H9 (cell line): ENCODE results near the gene NEIL1. TPM values are rescaled to one million over a fixed set of nuclear protein-coding genes. Genes with fewer than 3 reads are reported as not detected.
"Not testable (repeated sequence)": the region's sequence is repeated elsewhere in the genome, so short reads cannot be mapped to it uniquely, and the experiment has no call there.

Experiments used
- DNase-seq: peaks from one replicate; pipeline ENCODE4 v3.0.0-alpha.2; 2017
- H2AFZ ChIP-seq: one replicate; pipeline ENCODE4 v1.6.1; 2013; ENCODE audit warnings: mild to moderate bottlenecking, low read length, control low read depth, moderate library complexity
- H2AK5ac ChIP-seq: 2 replicates; pipeline ENCODE4 v1.6.1; 2013; ENCODE audit warnings: low read length, control low read depth, mixed read lengths; ENCODE audit not compliant: insufficient read length
- H2BK120ac ChIP-seq: one replicate; pipeline ENCODE4 v1.6.1; 2013; ENCODE audit warnings: low read depth, mild to moderate bottlenecking, low read length, control low read depth, inconsistent platforms; ENCODE audit not compliant: poor library complexity, severe bottlenecking
- H2BK12ac ChIP-seq: 2 replicates; pipeline ENCODE4 v1.6.1; 2013; ENCODE audit warnings: low read length, control low read depth, mixed read lengths, low read depth; ENCODE audit not compliant: insufficient read length
- H2BK15ac ChIP-seq: 2 replicates; pipeline ENCODE4 v1.6.1; 2013; ENCODE audit warnings: low read depth, low read length, control low read depth
- H2BK20ac ChIP-seq: one replicate; pipeline ENCODE4 v1.6.1; 2013; ENCODE audit warnings: low read depth, mild to moderate bottlenecking, low read length, control low read depth, inconsistent platforms; ENCODE audit not compliant: poor library complexity, severe bottlenecking
- H2BK5ac ChIP-seq: 2 replicates; pipeline ENCODE4 v1.6.1; 2013; ENCODE audit warnings: low read length, control low read depth, mixed read lengths; ENCODE audit not compliant: insufficient read length
- H3K14ac ChIP-seq: 2 replicates; pipeline ENCODE4 v1.6.1; 2013; ENCODE audit warnings: low read length, control low read depth; ENCODE audit not compliant: insufficient read depth
- H3K18ac ChIP-seq: 2 replicates; pipeline ENCODE4 v1.6.1; 2013; ENCODE audit warnings: low read depth, mild to moderate bottlenecking, mixed read lengths, low read length, control low read depth; ENCODE audit not compliant: insufficient read length
- H3K23ac ChIP-seq: 2 replicates; pipeline ENCODE4 v1.6.1; 2013; ENCODE audit warnings: low read length, control low read depth, mixed read lengths, low read depth; ENCODE audit not compliant: insufficient read length
- H3K23me2 ChIP-seq: 2 replicates; pipeline ENCODE4 v1.6.1; 2013; ENCODE audit warnings: low read depth, mild to moderate bottlenecking, mixed read lengths, low read length, control low read depth; ENCODE audit not compliant: insufficient read length, poor library complexity, severe bottlenecking
- H3K27ac ChIP-seq: 2 replicates; pipeline ENCODE4 v1.5.1; 2013; ENCODE audit warnings: low read length, control low read depth, mixed read lengths, low read depth; ENCODE audit not compliant: insufficient read length
- H3K27me3 ChIP-seq: 2 replicates; pipeline ENCODE4 v1.6.1; 2013; ENCODE audit warnings: low read length, control low read depth, inconsistent platforms; ENCODE audit not compliant: insufficient read depth
- H3K4ac ChIP-seq: 2 replicates; pipeline ENCODE4 v1.6.1; 2013; ENCODE audit warnings: low read depth, mild to moderate bottlenecking, control low read depth, inconsistent platforms, low read length, moderate library complexity
- H3K4me1 ChIP-seq: 2 replicates; pipeline ENCODE4 v1.6.1; 2013; ENCODE audit warnings: low read length, control low read depth, inconsistent platforms; ENCODE audit not compliant: insufficient read depth
- H3K4me2 ChIP-seq: 2 replicates; pipeline ENCODE4 v1.6.1; 2013; ENCODE audit warnings: low read length, control low read depth, mixed read lengths; ENCODE audit not compliant: insufficient read length, insufficient read depth
- H3K56ac ChIP-seq: 2 replicates; pipeline ENCODE4 v1.6.1; 2013; ENCODE audit warnings: low read depth, mild to moderate bottlenecking, mixed read lengths, low read length, control low read depth; ENCODE audit not compliant: insufficient read length
- H3K79me1 ChIP-seq: 2 replicates; pipeline ENCODE4 v1.6.1; 2013; ENCODE audit warnings: low read depth, mild to moderate bottlenecking, moderate library complexity, low read length, control low read depth, inconsistent platforms; ENCODE audit not compliant: insufficient read depth, poor library complexity, severe bottlenecking
- H3K79me2 ChIP-seq: 2 replicates; pipeline ENCODE4 v1.6.1; 2013; ENCODE audit warnings: low read length, control low read depth, inconsistent platforms; ENCODE audit not compliant: insufficient read depth
- H3K9ac ChIP-seq: 2 replicates; pipeline ENCODE4 v1.6.1; 2013; ENCODE audit warnings: low read length, control low read depth, mixed read lengths; ENCODE audit not compliant: insufficient read length; ENCODE audit errors: extremely low read depth
- H3K9me3 ChIP-seq: one replicate; pipeline ENCODE4 v1.6.1; 2013; ENCODE audit warnings: low read depth, low read length, inconsistent platforms; ENCODE audit not compliant: control insufficient read depth
- H3T11ph ChIP-seq: one replicate; pipeline ENCODE4 v1.6.1; 2013; ENCODE audit warnings: mild to moderate bottlenecking, low read length, control low read depth, inconsistent platforms
- H4K20me1 ChIP-seq: one replicate; pipeline ENCODE4 v1.6.1; 2013; ENCODE audit not compliant: control insufficient read depth, insufficient read length, insufficient read depth
- H4K5ac ChIP-seq: 2 replicates; pipeline ENCODE4 v1.6.1; 2013; ENCODE audit warnings: low read depth, mild to moderate bottlenecking, mixed read lengths, low read length, control low read depth; ENCODE audit not compliant: insufficient read length
- H4K8ac ChIP-seq: replicated peaks from 2 replicates; pipeline ENCODE4 v1.6.1; 2013; ENCODE audit warnings: low read length, control low read depth, mixed read lengths, low read depth; ENCODE audit not compliant: insufficient read length
- H4K91ac ChIP-seq: 2 replicates; pipeline ENCODE4 v1.6.1; 2013; ENCODE audit warnings: low read depth, mild to moderate bottlenecking, moderate library complexity, mixed read lengths, low read length, control low read depth; ENCODE audit not compliant: insufficient read length
- H3K27ac Mint-ChIP-seq, 3 experiments: 2 replicates in 2 of 3; 3 replicates in 1 of 3; pipeline ENCODE4 v1.8.0; 2020 to 2021; ENCODE audit warnings: mixed read lengths in 3 of 3, mild to moderate bottlenecking in 1 of 3, moderate library complexity in 1 of 3
- H3K27me3 Mint-ChIP-seq: 2 replicates; pipeline ENCODE4 v1.8.0; 2021; ENCODE audit warnings: low read depth, mild to moderate bottlenecking, moderate library complexity, mixed read lengths
- H3K36me3 Mint-ChIP-seq, 3 experiments: 2 replicates in 2 of 3; 3 replicates in 1 of 3; pipeline ENCODE4 v1.8.0; 2020 to 2021; ENCODE audit warnings: low read depth in 3 of 3, mixed read lengths in 3 of 3; ENCODE audit not compliant: insufficient read depth in 1 of 3
- H3K4me1 Mint-ChIP-seq, 2 experiments: 2 replicates each; pipeline ENCODE4 v1.8.0; 2020; ENCODE audit warnings: mixed read lengths in 2 of 2
- H3K4me3 Mint-ChIP-seq, 2 experiments: 2 replicates in 1 of 2; 3 replicates in 1 of 2; pipeline ENCODE4 v1.8.0; 2020 to 2021; ENCODE audit warnings: mild to moderate bottlenecking in 2 of 2, mixed read lengths in 2 of 2, moderate library complexity in 1 of 2
- H3K9me3 Mint-ChIP-seq, 2 experiments: 2 replicates in 1 of 2; 3 replicates in 1 of 2; pipeline ENCODE4 v1.8.0; 2020; ENCODE audit warnings: mild to moderate bottlenecking in 2 of 2, mixed read lengths in 2 of 2, moderate library complexity in 1 of 2
- WGBS: extraction: QIAGEN DNeasy Blood & Tissue Kit; methylation state at CpG from one replicate; pipeline ENCODE4 v1.1.7; 2013; ENCODE audit warnings: missing lambda C conversion rate, low lambda C conversion rate, mixed read lengths; ENCODE audit not compliant: insufficient read length; ENCODE audit errors: extremely low coverage; 5-methylcytosine and 5-hydroxymethylcytosine counted together
- total RNA-seq: library from RNA; stranded (reverse); gene quantifications from 2 replicates; pipeline ENCODE4 v1.2.1, GENCODE V29; 2021
- TF ChIP-seq, protein P1 (sequence below): fragments of 200-600 bp; sonication (generic); conservative IDR thresholded peaks from 3 replicates; pipeline ENCODE4 v1.8.0; 2021; ENCODE audit warnings: antibody characterized with exemption, mild to moderate bottlenecking

Gene NEIL1
- total RNA-seq, 1 experiment from 2014 or later = 16.5 TPM

DNA sequence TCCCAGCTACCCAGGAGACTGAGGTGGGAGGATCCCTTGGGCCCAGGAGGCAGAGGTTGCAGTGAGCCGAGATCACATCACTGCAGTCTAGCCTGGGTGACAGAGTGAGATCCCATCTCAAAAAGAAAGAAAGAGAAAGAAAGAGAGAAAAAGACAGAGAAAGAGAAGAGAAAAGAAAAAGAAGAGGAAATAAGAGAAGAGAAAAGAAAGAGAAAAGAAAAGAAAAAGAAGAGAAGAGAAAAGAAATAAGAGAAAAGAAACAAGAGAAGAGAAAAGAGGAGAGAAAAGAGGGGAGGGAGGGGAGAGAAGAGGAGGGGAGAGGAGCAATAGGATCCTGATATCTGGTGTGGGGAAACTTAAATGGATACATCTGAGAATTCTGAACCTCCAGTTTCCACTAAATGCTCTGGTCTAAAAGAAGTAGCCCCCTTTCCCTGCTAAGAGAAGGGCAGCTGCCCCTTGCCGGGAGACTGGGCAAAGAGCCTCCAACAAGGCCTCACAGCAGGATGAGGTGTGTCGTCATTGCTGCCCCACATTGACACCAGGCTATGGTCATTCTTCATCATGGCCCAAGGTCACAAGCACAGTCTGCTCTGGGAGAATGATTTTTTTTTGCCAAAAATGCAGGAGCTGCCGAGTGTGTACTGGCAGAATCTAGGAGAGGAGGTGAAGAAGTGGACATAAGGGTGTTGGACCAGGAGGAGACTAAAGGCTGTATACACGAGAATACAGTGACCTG lies 32.1 kb upstream of the NEIL1 start:
- no peak overlapping the region for H3K27ac ChIP-seq
- no peaks in the 10 kb centered on the region for H3K79me1 ChIP-seq
- H2AK5ac ChIP-seq = no peak overlapping the region
- H3K4me2 ChIP-seq = no peak overlapping the region
- H3K9ac ChIP-seq = no peak overlapping the region
- no peaks in the 10 kb centered on the region for H3K4me1 Mint-ChIP-seq
- H3K27me3 ChIP-seq = no peaks in the 10 kb centered on the region
- no peak for DNase-seq
- no peaks in the 10 kb centered on the region for H3K9me3 ChIP-seq
- no peak overlapping the region for H3T11ph ChIP-seq
- no peak overlapping the region for H2AFZ ChIP-seq
- TF ChIP-seq, protein P1, sequence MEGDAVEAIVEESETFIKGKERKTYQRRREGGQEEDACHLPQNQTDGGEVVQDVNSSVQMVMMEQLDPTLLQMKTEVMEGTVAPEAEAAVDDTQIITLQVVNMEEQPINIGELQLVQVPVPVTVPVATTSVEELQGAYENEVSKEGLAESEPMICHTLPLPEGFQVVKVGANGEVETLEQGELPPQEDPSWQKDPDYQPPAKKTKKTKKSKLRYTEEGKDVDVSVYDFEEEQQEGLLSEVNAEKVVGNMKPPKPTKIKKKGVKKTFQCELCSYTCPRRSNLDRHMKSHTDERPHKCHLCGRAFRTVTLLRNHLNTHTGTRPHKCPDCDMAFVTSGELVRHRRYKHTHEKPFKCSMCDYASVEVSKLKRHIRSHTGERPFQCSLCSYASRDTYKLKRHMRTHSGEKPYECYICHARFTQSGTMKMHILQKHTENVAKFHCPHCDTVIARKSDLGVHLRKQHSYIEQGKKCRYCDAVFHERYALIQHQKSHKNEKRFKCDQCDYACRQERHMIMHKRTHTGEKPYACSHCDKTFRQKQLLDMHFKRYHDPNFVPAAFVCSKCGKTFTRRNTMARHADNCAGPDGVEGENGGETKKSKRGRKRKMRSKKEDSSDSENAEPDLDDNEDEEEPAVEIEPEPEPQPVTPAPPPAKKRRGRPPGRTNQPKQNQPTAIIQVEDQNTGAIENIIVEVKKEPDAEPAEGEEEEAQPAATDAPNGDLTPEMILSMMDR = no peak
- H4K8ac ChIP-seq = no peak overlapping the region
- no peak overlapping the region for H4K5ac ChIP-seq
- no peaks in the 10 kb centered on the region for H3K9me3 Mint-ChIP-seq
- no peaks in the 10 kb centered on the region for H3K23me2 ChIP-seq
- no peaks in the 10 kb centered on the region for H3K4me1 ChIP-seq
- H3K56ac ChIP-seq = no peak overlapping the region
- no peak overlapping the region for H2BK5ac ChIP-seq
- no peaks in the 10 kb centered on the region for H4K20me1 ChIP-seq
- H3K27ac Mint-ChIP-seq = no peak overlapping the region
- H3K4me3 Mint-ChIP-seq = no peak overlapping the region
- H3K36me3 Mint-ChIP-seq = no peaks in the 10 kb centered on the region
- no peak overlapping the region for H2BK20ac ChIP-seq
- no CpG with 5 or more reads among the region's 5 CpGs for WGBS
- H3K18ac ChIP-seq = no peak overlapping the region
- H4K91ac ChIP-seq = no peak overlapping the region
- no peaks in the 10 kb centered on the region for H3K79me2 ChIP-seq
- no peak overlapping the region for H3K14ac ChIP-seq
- H2BK12ac ChIP-seq = no peak overlapping the region
- no peak overlapping the region for H2BK120ac ChIP-seq
- no peak overlapping the region for H3K23ac ChIP-seq
- H2BK15ac ChIP-seq = no peak overlapping the region
- H3K27me3 Mint-ChIP-seq = peaks cover 17% of the 10 kb centered on the region
- no peak overlapping the region for H3K4ac ChIP-seq

DNA sequence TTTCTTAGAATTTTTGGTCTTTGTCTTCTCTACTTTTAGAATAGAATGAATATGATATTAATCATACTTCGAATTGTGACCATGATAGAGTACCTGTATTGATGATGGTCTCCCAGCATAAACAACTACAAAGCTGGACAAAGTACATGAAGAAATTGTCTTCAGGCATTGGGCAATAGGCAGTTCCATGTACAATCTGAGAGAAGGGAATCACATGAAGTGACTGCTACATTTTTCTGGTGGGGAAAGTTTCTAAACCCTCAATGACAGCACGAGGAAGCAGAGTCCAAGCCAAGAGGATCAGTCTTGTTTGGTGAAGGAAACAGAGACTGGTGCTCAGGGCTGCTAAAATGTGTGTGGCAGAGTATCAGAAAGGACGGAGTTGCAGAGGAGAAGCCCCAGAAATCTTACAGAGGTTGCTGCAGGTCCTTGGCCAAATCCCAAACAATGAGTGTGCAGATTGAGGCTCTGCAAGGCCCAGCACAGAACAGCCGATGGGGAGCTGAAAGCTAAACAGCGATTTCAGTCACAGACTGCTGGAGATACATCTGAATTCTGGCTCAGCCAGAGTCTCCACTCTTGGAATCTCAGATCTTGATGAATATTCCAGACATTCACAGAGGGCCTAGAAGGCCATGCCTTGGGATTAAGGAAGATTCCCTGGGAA lies 27.5 kb upstream of the NEIL1 start:
- not testable (repeated sequence) for H3T11ph ChIP-seq, H2BK12ac ChIP-seq, H3K56ac ChIP-seq, H3K4ac ChIP-seq, H2BK120ac ChIP-seq, H2BK15ac ChIP-seq, H3K79me2 ChIP-seq, H3K4me3 Mint-ChIP-seq, H2AK5ac ChIP-seq, H3K23ac ChIP-seq, H3K27me3 ChIP-seq, H3K23me2 ChIP-seq, H3K36me3 Mint-ChIP-seq, H3K4me1 ChIP-seq, H3K9me3 Mint-ChIP-seq, H2AFZ ChIP-seq, H3K9ac ChIP-seq, H4K20me1 ChIP-seq, H4K5ac ChIP-seq, DNase-seq, H3K27ac ChIP-seq, H3K4me2 ChIP-seq, H2BK5ac ChIP-seq, H2BK20ac ChIP-seq, H3K79me1 ChIP-seq, H3K18ac ChIP-seq, H3K27ac Mint-ChIP-seq, H4K8ac ChIP-seq, H3K14ac ChIP-seq, H3K9me3 ChIP-seq, H3K4me1 Mint-ChIP-seq, H4K91ac ChIP-seq
- no CpG with 5 or more reads among the region's 5 CpGs for WGBS
- H3K27me3 Mint-ChIP-seq = peaks cover 29% of the 10 kb centered on the region
